Activated B cell treated with CpG ODN at 0.5 μM for 24 hours (primary cell): Measurements from ENCODE around the gene EYS. TPM values are rescaled to one million over a fixed set of nuclear protein-coding genes. Genes with fewer than 3 reads are reported as not detected.

Source experiments
- ATAC-seq: fragments of 200-7000 bp; cut with Tn5 transposase; one replicate; pipeline ENCODE4 v1.10.0; 2021; ENCODE audit warnings: low read depth, mild to moderate bottlenecking, moderate library complexity
- CTCF ChIA-PET: fragments of 350-600 bp; sonication (Branson Sonifier 250); formaldehyde crosslinking; loops from one replicate; lab custom pipeline; 2021; ENCODE audit warnings: antibody characterized with exemption; lab: Charles Lee
- POLR2A ChIA-PET: fragments of 350-600 bp; sonication (Branson Sonifier 250); formaldehyde crosslinking; loops from one replicate; lab custom pipeline; 2021; ENCODE audit warnings: antibody characterized with exemption; lab: Charles Lee
- DNase-seq: peaks from one replicate; pipeline ENCODE4 v3.0.0; 2022
- H3K27ac Mint-ChIP-seq: one replicate; pipeline ENCODE4 v1.8.0; 2020; ENCODE audit warnings: mixed read lengths
- H3K27me3 Mint-ChIP-seq: one replicate; pipeline ENCODE4 v1.8.0; 2021; ENCODE audit warnings: mixed read lengths
- H3K36me3 Mint-ChIP-seq: one replicate; pipeline ENCODE4 v1.8.0; 2021; ENCODE audit warnings: low read depth, mixed read lengths
- H3K4me1 Mint-ChIP-seq: one replicate; pipeline ENCODE4 v1.8.0; 2021; ENCODE audit warnings: mixed read lengths
- H3K4me3 Mint-ChIP-seq: one replicate; pipeline ENCODE4 v1.8.0; 2020; ENCODE audit warnings: mild to moderate bottlenecking, mixed read lengths
- H3K9me3 Mint-ChIP-seq: one replicate; pipeline ENCODE4 v1.8.0; 2020; ENCODE audit warnings: mixed read lengths
- CTCF ChIP-seq: fragments of 200-600 bp; IDR thresholded peaks from one replicate; pipeline ENCODE4 v1.8.0; 2022; ENCODE audit warnings: antibody characterized with exemption, mild to moderate bottlenecking
- intact Hi-C: fragments of 100-400 bp; cut with micrococcal nuclease; formaldehyde crosslinking; loops from one replicate; pipeline ENCODE4 v1.15.1; 2024
- total RNA-seq: library from RNA; stranded (reverse); gene quantifications from 2 replicates; pipeline ENCODE4 v1.2.3, GENCODE V29; 2022

The EYS gene
- total RNA-seq, 1 donor from 2014 or later: not detected

- no peak overlapping the region for H3K4me3 Mint-ChIP-seq
- ATAC-seq: no peak
- H3K27me3 Mint-ChIP-seq: no peaks in the 10 kb centered on the region
- H3K27ac Mint-ChIP-seq: no peak overlapping the region
- CTCF ChIA-PET: no interaction called here
- no peak for TF ChIP-seq CTCF
- peaks cover 2% of the 10 kb centered on the region for H3K9me3 Mint-ChIP-seq
- no peaks in the 10 kb centered on the region for H3K36me3 Mint-ChIP-seq
- DNase-seq: no peak
- POLR2A ChIA-PET: no interaction called here
- no peaks in the 10 kb centered on the region for H3K4me1 Mint-ChIP-seq
- intact Hi-C loops: no loop called here
Observed at GRCh38 chr6:64681416-64682160, 1025.4 kb downstream of the EYS start.

- H3K36me3 Mint-ChIP-seq: no peaks in the 10 kb centered on the region
- H3K9me3 Mint-ChIP-seq: peaks cover 2% of the 10 kb centered on the region
- TF ChIP-seq CTCF: no peak
- no peaks in the 10 kb centered on the region for H3K4me1 Mint-ChIP-seq
- H3K4me3 Mint-ChIP-seq: no peak overlapping the region
- CTCF ChIA-PET: no interaction called here
- no peak overlapping the region for H3K27ac Mint-ChIP-seq
- DNase-seq: no peak
- no peak for ATAC-seq
- intact Hi-C loops: no loop called here
- POLR2A ChIA-PET: no interaction called here
- no peaks in the 10 kb centered on the region for H3K27me3 Mint-ChIP-seq
Observed at GRCh38 chr6:64680446-64680845, 1026.6 kb downstream of the EYS start.

GRCh38 chr6:64679416-64679815, 1027.6 kb downstream of the EYS start:
- intact Hi-C loops: no loop called here
- TF ChIP-seq CTCF: no peak
- Mint-ChIP-seq H3K36me3 (no peaks in the 10 kb centered on the region), H3K4me3 (no peak overlapping the region), H3K4me1 (no peaks in the 10 kb centered on the region), H3K9me3 (peaks cover 5% of the 10 kb centered on the region), H3K27ac (no peak overlapping the region), H3K27me3 (no peaks in the 10 kb centered on the region)
- DNase-seq (no peak), ATAC-seq (no peak)
- CTCF ChIA-PET: no interaction called here
- POLR2A ChIA-PET: no interaction called here

- DNase-seq (no peak), ATAC-seq (no peak)
- H3K9me3 Mint-ChIP-seq: peaks cover 16% of the 10 kb centered on the region
- intact Hi-C loops: no loop called here
- H3K36me3 Mint-ChIP-seq: no peaks in the 10 kb centered on the region
- no peaks in the 10 kb centered on the region for H3K4me1 Mint-ChIP-seq
- no peaks in the 10 kb centered on the region for H3K27me3 Mint-ChIP-seq
- H3K4me3 Mint-ChIP-seq: no peak overlapping the region
- no peak overlapping the region for H3K27ac Mint-ChIP-seq
- TF ChIP-seq CTCF: no peak
- POLR2A ChIA-PET: no interaction called here
- CTCF ChIA-PET: no interaction called here
Observed at GRCh38 chr6:64672651-64673050, 1034.4 kb downstream of the EYS start.

- no peak for TF ChIP-seq CTCF
- Mint-ChIP-seq H3K27me3 (no peaks in the 10 kb centered on the region), H3K4me3 (no peak overlapping the region), H3K9me3 (peaks cover 16% of the 10 kb centered on the region), H3K36me3 (no peaks in the 10 kb centered on the region), H3K27ac (no peak overlapping the region), H3K4me1 (no peaks in the 10 kb centered on the region)
- intact Hi-C loops: no loop called here
- no peak for DNase-seq
- CTCF ChIA-PET: no interaction called here
- POLR2A ChIA-PET: no interaction called here
- no peak for ATAC-seq
Observed at GRCh38 chr6:64672131-64672530, 1034.9 kb downstream of the EYS start.
